ENCODE data around the gene RNPEPL1.
"Not testable (repeated sequence)": the region's sequence is repeated elsewhere in the genome, so short reads cannot be mapped to it uniquely, and the experiment has no call there.

RNPEPL1 gene

DNA sequence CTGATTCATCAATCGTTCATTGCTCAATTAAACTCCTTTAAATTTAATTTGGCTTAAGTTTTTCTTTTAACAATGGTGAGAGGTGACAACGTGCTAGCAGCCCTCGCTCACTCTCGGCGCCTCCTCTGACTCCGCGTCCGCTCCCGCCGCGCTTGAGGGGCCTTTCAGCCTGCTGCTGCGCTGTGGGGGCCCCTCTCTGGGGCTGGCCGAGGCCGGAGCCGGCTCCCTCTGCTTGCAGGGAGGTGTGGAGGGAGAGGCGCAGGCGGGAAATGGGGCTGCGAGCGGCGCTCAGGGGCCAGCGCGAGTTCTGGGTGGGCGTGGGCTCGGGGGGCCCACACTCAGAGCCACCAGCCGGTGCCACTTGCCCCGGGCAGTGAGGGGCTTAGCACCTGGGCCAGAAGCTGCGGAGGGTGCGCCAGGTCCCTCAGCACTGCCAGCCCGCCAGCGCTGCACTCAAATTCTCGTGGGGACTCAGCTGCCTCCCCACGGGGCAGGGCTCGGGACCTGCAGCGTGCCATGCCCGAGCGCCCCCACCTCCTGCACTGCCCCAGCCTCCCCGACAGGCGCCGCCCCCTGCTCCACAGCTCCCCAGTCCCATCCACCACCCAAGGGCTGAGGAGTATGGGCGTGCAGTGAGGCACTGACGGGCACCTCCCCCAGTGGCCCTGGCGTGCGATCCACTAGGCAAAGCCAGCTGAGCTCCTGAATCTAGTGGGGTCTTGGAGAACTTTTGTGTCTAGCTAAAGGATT is 30.1 kb upstream of the RNPEPL1 start:
- peak; percentile 61 for DNase-seq (ENCODE audit: low spot score)

DNA sequence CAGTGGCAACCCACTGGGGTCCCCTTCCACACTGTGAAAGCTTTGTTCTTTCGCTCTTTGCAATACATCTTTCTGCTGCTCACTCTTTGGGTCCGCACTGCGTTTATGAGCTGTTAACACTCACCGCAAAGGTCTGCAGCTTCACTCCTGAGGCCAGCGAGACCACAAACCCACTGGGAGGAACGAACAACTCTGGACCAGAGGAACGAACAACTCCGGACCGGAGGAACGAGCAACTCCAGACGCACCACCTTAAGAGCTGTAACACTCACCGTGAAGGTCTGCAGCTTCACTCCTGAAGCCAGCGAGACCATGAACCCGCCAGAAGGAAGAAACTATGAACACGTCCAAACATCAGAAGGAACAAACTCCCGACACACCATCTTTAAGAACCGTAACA is 29.2 kb upstream of the RNPEPL1 start:
- DNase-seq (ENCODE audit: low spot score): peak; percentile 20

DNA sequence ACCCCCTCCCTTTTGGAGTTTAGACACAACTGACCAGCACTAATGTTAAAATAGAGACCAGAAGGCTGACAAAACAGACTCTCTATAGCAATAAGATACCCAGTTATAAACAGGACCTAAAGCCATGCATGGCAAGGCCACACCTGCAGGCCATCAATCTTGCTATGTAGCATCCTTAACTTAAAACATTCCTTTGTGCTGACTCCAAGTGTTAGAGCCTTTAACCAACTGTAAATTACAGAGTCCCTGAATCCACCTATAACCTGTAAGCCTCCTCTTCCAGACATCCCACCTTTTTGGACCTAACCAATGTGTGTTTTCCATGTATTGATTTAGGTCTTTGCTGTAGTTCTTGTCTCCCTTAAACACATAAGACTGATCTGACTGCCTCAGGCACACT is 28.4 kb upstream of the RNPEPL1 start:
- DNase-seq (ENCODE audit: low spot score): no peak

DNA sequence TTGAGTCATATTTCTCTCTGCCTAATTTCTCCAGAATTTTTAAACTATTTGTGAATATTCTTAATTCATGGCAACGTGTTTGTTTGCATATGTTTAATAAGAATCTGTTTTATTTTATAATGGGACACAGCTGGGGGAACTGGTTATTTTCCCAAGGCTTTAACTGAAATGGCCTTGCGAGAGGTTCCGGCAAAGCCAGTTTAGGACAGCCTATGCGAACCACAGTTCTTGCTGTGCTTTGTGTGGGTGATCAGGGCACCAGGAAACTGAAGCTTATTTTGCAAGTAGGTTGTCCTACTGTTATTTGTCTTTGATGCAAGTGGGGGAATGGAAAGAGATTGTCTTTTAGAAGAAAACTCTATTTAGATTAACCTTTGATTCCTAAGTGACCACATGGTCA is 17.0 kb upstream of the RNPEPL1 start:
- no peak for DNase-seq (ENCODE audit: low spot score)

DNA sequence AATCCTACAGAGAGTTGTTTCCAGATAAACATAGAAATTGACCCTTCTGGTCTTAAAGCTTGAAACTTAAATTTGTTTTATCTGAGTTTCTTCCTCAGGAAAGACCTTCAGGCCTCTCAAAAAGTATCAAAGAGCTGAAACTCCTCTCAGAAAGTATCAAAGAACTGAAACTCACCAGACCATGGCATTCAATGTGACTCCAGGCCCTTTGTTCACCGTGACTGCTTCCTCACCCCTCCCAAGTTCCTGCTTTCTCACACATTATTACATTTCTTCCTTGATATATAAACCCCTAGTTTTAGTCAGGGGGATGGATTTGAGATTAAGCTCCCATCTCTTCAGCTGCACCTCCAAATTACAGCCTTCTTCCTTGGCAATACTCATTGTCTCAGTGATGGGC is 16.5 kb upstream of the RNPEPL1 start:
- DNase-seq (ENCODE audit: low spot score): no peak

DNA sequence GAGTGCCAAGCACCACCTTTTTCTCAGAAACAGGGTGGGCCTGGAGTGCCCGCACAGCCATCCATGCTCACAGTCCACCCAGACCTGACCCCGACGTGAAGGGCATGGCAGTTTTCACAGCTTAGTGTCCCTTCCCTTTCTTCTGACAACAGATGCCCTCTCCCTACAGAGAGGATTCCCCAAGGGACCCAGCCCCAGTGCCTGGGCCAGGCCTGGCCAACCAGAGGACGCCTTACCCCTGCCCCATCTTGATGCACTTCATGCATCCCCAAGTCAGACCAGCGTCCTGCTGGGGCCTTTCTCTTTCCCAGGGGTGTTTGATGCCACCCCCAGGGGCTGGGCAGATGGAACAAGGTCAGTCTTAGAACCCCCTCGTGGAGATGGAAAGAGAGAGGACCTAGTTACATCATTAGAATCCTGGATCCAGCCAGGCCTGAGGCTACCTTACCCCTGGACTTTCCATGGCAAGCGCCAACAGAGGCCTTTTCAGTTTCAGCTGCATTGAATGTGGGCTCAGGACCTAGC is 14.3 kb upstream of the RNPEPL1 start:
- no peak for DNase-seq (ENCODE audit: low spot score)

DNA sequence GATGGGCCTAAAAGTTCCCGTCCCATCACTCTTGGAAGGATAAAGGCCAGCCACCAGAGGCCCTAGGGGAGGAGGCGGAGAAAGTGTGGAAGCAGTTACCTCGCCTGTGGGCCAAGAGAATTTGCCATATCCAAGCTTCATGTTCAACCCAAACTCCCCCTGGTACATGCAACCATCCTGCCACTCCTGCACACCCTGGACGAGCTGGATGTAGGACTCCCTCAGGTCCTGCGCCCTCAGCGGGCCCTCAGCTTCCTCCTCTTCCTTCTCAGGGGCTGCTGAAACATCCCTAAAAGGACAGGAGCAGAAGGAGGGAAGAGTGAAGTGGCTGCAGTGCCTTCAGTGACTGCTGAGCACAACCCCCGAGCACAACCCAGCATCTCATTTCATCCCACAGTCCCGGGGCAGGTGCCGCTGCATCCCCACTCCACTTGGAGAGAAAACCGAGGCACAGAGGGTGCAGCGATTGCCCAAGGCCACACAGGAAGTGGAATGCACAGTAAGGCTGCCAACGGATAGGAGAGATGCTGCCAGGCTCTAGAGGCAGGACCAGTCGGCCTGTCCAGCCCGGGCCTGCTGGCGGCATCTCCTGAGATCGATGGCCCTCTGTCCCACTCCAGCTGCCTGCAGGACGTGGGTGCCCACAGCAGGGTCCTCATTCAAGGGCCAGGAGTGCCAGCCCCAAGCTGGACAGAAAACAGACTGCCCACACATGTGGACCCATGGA is 13.4 kb upstream of the RNPEPL1 start:
- no peak for DNase-seq (ENCODE audit: low spot score)

DNA sequence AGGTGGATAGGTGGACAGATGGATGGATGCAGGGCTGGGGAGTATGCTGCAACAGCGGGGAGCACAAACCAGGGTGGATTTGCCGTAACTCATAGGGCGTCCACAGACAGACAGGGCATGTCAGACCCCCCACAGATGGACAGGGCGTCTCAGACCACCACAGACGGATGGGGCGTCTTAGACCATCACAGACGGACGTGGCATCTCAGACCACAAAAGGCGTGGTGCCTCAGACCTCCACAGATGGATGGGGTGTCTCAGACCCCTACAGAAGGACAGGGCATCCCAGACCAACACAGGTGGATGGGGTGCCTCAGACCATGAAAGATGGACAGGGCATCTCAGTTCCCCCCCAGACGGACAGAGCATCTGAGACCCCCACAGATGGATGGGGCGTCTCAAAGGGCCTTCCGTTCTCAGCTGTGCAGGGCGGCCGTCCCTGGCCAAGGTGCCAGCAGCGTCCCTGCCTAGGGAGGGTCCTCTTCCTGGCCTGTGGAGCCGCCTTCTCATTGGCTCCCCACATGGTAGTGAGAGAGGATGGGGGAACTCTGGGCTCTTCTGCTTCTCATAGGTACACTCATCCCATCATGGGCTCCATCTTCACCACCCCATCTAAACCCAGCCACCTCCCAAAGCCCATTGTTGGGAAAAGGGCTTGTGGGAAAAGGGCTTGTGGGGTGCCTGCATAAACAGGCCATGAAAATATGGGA is 12.6 kb upstream of the RNPEPL1 start:
- no peak for DNase-seq (ENCODE audit: low spot score)

DNA sequence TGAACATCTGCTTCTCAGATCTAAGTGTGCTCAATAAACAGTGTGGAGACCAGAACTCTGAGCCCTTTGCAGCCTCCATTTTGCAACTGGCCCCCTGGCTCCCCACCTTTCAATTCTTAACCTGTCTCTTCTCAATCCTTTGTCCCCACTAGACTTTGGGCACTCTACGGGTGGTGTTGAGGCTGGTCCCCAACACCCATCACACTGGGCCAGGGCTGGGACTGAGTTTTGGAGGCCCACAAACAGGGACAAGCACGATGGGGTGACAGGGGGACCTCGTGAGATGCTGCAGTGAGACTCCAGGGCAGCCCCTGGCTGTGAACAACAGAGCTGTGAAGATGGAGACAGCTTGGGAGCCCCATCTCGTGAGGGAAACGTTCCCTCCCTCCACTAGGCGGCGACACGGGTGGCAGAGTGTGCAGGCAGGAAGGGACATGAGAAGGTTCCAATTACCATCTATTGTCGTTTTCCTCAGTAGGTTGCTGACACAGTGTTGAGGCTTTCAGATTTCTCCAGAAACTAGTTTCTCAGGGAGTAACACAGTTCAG is 11.7 kb upstream of the RNPEPL1 start:
- DNase-seq (ENCODE audit: low spot score): peak; percentile 70

DNA sequence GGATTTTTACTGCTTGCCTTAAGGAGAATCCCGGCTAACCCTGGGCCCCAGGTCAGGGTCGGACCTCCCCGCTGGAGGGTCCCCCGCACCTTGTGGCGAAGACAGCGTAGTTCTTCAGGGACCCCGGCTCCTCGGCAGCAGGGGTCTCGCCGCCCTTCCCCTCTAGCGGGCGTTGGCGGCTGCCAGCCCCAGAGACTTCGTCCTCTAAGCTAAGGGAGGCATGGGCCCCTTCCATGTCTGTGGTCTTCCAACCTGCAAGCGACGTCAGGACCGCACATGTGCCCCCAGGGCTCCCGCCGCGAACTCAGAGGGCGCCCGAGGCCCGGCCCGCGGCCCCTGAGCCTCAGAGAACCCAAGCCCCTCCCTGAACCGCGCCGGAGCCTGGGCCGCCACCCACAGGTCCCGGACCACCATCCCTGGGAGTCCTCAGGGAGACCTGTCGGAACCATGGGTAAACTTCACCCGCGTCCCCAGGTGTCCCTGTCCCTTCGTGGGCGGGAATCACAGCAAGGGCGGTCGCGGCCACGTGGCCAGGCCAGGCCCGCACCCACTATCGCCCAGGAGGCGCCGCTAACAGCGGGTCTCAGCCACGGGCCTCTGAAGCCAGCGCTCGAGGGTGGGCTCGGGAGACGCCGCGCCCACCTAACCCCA is 11.1 kb upstream of the RNPEPL1 start:
- peak; percentile 65 for DNase-seq (ENCODE audit: low spot score)

DNA sequence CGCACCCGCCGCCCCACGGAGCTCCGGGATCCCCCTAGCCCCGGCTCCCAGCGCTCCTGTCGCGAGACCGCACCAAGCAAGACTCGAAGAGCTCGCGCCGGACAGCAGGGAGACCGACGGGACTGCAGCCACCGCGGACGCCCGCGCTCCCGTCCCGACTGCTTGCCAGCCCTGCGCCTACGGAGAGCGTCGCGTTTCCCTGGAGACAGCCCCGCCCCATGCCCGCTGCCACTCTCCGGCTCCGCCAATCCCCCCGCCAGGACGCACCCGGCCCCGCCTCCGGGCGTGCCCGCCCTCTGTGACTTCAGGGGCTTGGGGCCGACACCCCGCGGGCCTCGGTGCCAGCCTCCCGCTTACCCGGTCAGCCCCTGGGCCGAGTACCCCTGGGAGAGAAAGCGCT is 10.5 kb upstream of the RNPEPL1 start, which contains the start of gene ANKMY1:
ANKMY1 (minus strand) TSS at position 181 of the 400 bp plus-strand sequence. CDS start 653 bp downstream, outside the sequence.
- DNase-seq (ENCODE audit: low spot score): peak; percentile 78

DNA sequence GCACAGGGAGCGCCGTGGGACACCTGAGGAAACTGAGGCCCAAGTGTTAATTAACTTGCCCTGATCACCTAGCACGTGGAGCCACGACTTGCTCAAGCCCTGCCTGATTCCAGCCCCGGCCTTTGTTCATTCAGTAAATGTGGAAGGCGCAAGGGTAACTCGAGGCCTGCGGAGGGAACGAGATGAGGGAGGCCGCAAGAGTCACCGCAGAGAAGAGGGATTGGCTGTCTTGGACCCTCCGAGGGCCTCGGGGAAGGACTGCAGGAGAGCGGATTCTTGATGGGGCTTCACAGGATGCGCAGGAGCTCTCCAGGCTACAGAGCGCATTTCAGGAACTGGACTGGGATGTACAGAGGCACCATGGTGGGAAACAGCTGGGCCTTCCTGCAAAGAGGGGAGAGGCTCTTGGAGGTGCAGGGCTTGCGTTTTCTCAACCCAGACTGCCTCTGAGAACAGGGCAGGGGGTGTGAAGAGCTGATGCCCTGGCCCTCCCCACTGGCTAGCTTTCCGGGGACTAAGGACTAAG is 10.0 kb upstream of the RNPEPL1 start:
- peak; percentile 63 for DNase-seq (ENCODE audit: low spot score)

DNA sequence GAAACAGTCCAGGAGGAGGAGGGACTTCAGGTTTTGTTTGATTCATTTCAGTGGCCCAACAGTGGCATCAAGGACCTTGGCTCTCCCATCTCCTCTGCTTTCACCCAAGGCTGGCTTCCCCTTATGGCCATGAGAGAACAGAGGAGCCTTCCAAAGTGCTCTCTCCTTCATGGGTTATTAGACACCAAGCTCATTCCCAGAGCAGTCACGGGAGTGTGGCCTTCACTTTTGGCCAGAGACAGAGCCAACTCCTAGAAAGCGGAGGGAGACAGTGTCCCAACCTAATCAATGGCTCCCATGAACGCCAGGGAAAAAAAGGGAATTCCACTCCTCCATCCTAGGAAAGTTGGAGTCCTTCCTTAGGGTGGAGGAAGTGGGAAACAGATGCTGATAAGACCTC is 9.0 kb upstream of the RNPEPL1 start:
- no peak for DNase-seq (ENCODE audit: low spot score)

DNA sequence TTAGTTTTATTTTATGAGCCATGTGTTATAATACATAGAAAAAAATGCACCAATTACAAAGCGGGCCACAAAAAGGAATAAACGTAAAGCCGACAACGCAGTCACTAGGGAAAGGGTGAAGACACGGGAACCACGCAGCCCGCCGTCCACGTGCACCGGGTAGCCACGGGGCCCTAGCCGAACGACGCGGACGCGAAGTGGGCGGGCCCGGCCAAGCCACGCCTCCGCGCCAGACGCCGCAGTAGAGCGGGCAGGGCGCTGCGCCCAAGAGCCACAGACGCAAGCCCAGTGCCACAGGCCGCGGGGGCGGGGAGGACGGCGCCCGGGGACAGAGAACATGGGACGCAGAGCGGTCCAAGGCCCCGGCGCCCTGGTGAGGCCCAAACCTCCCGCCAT is 8.2 kb upstream of the RNPEPL1 start, which contains the start of gene DUSP28:
DUSP28 (plus strand) TSS at position 274 of the 396 bp plus-strand sequence. CDS start 328 bp downstream, outside the sequence.
- peak; percentile 86 for DNase-seq (ENCODE audit: low spot score)

DNA sequence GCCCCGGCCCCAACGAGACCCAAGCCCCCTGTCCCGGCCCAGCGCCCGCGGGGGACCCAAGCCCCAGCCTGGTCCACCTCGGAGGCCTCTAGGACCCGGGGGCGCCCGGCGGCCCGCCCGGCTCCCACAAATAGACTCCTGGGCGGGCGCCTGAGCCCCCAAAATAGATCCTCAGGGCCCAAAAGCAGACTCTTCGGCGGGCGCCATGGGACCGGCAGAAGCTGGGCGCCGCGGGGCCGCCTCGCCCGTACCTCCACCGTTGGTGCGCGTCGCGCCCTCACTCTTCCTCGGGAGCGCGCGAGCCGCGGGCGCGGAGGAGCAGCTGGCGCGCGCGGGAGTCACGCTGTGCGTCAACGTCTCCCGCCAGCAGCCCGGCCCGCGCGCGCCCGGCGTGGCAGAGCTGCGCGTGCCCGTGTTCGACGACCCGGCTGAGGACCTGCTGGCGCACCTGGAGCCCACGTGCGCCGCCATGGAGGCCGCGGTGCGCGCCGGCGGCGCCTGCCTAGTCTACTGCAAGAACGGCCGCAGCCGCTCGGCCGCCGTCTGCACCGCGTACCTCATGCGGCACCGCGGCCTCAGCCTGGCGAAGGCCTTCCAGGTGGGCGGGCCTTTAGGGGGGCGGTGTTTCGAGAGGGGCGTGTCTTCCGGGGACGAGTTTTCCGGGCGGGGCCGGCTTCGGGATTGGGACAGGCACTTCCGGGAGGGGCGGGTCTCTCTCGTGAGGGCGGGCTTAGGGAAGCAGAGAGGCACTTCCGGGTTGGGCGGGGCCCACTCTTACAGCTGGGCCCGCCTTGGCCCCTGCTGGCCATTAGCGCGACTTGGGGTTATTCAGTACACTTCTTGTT is 7.6 kb upstream of the RNPEPL1 start:
- peak; percentile 100 for DNase-seq (ENCODE audit: low spot score)

DNA sequence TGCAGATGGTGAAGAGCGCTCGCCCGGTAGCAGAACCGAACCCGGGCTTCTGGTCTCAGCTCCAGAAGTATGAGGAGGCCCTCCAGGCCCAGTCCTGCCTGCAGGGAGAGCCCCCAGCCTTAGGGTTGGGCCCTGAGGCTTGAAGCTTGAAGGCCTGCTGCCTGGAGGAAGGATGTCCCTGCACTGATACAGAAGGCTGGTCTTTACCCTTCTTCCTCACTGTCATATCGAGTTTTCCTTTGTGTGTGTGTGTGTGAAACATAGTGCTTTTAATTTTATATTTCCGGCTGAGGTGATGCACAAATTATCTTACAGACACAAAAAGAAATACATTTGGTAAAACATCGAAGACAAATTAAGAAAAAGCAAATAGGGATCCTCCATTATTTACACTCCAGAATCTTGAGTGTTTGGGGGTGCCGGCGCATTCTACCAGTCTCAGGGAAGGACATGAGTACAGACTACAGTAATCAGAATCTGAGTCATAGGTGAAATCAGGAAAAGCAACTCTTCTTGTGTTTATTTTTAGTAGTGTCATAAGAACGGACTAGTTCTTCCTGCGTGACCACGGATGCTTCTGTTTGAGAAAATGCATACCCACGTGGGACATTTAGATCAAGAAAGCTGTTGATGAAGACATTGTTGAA is 6.8 kb upstream of the RNPEPL1 start:
- peak; percentile 22 for DNase-seq (ENCODE audit: low spot score)

DNA sequence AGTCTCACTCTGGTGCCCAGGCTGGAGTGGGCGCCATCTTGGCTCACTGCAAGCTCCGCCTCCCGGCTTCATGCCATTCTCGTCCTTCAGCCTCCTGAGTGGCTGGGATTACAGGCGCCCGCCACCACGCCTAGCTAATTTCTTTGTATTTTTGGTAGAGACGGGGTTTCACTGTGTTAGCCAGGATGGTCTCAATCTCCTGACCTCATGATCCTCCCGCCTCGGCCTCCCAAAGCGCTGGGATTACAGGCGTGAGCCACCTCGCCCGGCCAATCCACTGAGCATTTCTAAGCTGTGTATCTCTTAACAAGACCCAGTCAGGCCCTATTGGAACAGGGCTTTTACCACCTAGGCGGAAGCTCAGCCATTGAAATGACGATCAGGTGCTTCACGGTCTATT is 5.1 kb upstream of the RNPEPL1 start:
- DNase-seq (ENCODE audit: low spot score): not testable (repeated sequence)

DNA sequence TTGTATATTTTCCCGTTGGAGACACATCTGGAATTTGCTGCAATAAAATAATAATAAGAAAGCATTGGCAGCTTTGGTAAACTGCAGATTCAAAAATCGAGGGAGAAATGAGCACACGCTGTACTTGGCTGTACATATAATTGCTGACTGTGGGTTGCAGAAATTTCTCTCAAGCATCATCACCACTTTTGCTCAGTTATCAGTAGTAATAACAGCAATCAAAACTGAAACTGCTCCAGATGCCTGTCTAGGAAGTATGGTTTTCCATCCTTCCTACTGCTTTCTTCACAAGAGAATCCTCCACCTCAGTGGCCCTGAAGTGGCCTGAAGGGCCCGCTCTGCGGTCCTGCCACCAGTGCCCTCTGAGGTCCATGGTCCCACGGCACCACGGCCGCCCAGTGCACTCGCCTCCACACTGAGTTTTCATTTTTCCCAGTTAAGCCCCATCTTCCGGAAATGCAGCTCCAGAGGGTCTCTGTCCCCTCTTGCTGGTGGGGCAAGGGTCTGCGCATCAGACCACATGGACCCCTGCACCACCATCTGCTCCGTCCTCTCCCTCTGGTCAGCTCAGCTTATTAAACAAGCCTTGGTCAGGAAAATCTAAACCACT is 4.2 kb upstream of the RNPEPL1 start:
- DNase-seq (ENCODE audit: low spot score): peak; percentile 55

DNA sequence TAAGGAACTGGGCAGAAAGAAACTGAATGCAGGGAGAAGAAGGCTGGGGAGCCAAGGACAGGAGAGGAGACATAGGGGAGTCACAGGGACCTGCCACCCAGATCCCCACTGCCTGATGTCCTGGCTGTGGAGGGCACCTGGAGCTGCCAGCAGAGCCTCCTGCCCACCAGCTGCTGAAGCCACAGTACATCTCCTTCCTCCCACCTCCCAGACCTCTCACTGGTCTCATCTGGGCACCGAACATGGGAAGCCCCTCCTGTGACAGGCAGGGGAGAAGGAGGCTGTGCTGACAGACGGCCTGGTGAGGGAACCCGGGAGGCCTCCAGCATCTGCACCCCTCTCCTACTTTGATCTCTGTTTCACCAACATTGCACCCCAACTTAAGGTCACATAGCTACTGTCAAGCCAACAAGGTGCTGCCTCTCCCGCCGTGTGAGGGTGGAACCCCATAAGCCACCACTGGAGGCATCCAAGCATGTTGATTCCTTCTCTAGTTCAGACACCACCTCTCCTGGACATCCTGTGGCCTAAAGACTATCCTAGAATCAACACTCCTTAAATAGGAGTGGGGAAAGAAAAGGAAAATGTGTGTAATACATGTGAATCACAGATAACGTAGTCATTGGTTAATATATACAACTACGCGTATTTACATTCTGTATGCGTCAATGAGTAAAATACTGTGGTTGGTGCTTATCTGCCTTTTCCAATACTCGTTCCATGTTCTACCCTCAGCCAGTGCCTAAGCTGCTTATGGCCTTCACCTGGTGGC is 3.5 kb upstream of the RNPEPL1 start:
- DNase-seq (ENCODE audit: low spot score): no peak
